WTC11 (cell line): Measurements from ENCODE around the gene QRICH2. TPM values are rescaled to one million over a fixed set of nuclear protein-coding genes. Genes with fewer than 3 reads are reported as not detected.
A peak's percentile ranks its signal among the peaks of the same experiment; 100 is the strongest.

Experiments used
- ATAC-seq: fragments of 200-7000 bp; cut with Tn5 transposase; 2 replicates; pipeline ENCODE4 v1.10.0; 2021; ENCODE audit warnings: mild to moderate bottlenecking, moderate library complexity
- CTCF ChIA-PET: fragments of 300-600 bp; sonication (Branson Sonifier 250); formaldehyde crosslinking; loops from one replicate; lab custom pipeline; 2021; ENCODE audit warnings: antibody characterized with exemption; lab: Charles Lee
- POLR2A ChIA-PET: fragments of 350-600 bp; sonication (Branson Sonifier 250); formaldehyde crosslinking; loops from one replicate; lab custom pipeline; 2021; ENCODE audit warnings: antibody characterized with exemption; lab: Charles Lee
- DNase-seq: peaks from one replicate; pipeline ENCODE4 v3.0.0; 2021; ENCODE audit warnings: low spot score
- H3K27ac Mint-ChIP-seq: 2 replicates; pipeline ENCODE4 v1.8.0; 2021; ENCODE audit warnings: mixed read lengths
- H3K27me3 Mint-ChIP-seq: 2 replicates; pipeline ENCODE4 v1.8.0; 2021; ENCODE audit warnings: low read depth, mild to moderate bottlenecking, moderate library complexity, mixed read lengths
- H3K36me3 Mint-ChIP-seq: 2 replicates; pipeline ENCODE4 v1.8.0; 2021; ENCODE audit warnings: mixed read lengths
- H3K4me1 Mint-ChIP-seq: 2 replicates; pipeline ENCODE4 v1.8.0; 2022; ENCODE audit warnings: mixed read lengths
- H3K4me3 Mint-ChIP-seq: 2 replicates; pipeline ENCODE4 v1.8.0; 2021; ENCODE audit warnings: mild to moderate bottlenecking, moderate library complexity, mixed read lengths
- H3K9me3 Mint-ChIP-seq: 2 replicates; pipeline ENCODE4 v1.8.0; 2021; ENCODE audit warnings: mixed read lengths
- CREB1 ChIP-seq: sonication (generic); formaldehyde crosslinking; IDR thresholded peaks from 2 replicates; pipeline ENCODE4 v1.8.0; 2023; ENCODE audit warnings: mild to moderate bottlenecking, missing genetic modification reagents
- CTCF ChIP-seq: fragments of 200-600 bp; IDR thresholded peaks from 2 replicates; pipeline ENCODE4 v1.8.0; 2022; ENCODE audit warnings: antibody characterized with exemption
- ERG ChIP-seq: fragments of 250-450 bp; sonication (Bioruptor Pico); IDR thresholded peaks from 2 replicates; pipeline ENCODE4 v1.8.0; 2021; ENCODE audit warnings: mild to moderate bottlenecking
- FOXP4 ChIP-seq: sonication (generic); formaldehyde crosslinking; IDR thresholded peaks from 2 replicates; pipeline ENCODE4 v1.8.0; 2022; ENCODE audit warnings: mild to moderate bottlenecking, missing genetic modification reagents
- GRHL2 ChIP-seq: fragments of 250-450 bp; sonication (Bioruptor Pico); IDR thresholded peaks from 2 replicates; pipeline ENCODE4 v1.8.0; 2022; ENCODE audit warnings: mild to moderate bottlenecking, moderate library complexity; ENCODE audit not compliant: insufficient replicate concordance, severe bottlenecking
- IRF2 ChIP-seq: sonication (generic); formaldehyde crosslinking; IDR thresholded peaks from 2 replicates; pipeline ENCODE4 v1.8.0; 2022; ENCODE audit warnings: low read depth, missing genetic modification reagents, borderline replicate concordance
- JAZF1 ChIP-seq: fragments of 250-450 bp; sonication (Bioruptor Pico); IDR thresholded peaks from 2 replicates; pipeline ENCODE4 v1.9.0; 2021; ENCODE audit warnings: moderate library complexity, mild to moderate bottlenecking, inconsistent platforms
- MAX ChIP-seq: sonication (generic); formaldehyde crosslinking; IDR thresholded peaks from 2 replicates; pipeline ENCODE4 v1.8.0; 2022; ENCODE audit warnings: mild to moderate bottlenecking, missing genetic modification reagents
- MLX ChIP-seq: sonication (generic); formaldehyde crosslinking; IDR thresholded peaks from 2 replicates; pipeline ENCODE4 v1.8.1; 2023; ENCODE audit warnings: mild to moderate bottlenecking, missing genetic modification reagents, moderate library complexity
- NR1H2 ChIP-seq: sonication (generic); formaldehyde crosslinking; IDR thresholded peaks from 2 replicates; pipeline ENCODE4 v1.9.0; 2021; ENCODE audit warnings: mild to moderate bottlenecking, moderate library complexity, missing genetic modification reagents
- RELA ChIP-seq: sonication (generic); formaldehyde crosslinking; IDR thresholded peaks from 2 replicates; pipeline ENCODE4 v1.8.1; 2022; ENCODE audit warnings: missing genetic modification reagents, mild to moderate bottlenecking, borderline replicate concordance
- TEAD1 ChIP-seq: sonication (generic); formaldehyde crosslinking; IDR thresholded peaks from 2 replicates; pipeline ENCODE4 v1.8.0; 2022; ENCODE audit warnings: mild to moderate bottlenecking, missing genetic modification reagents
- ZBTB21 ChIP-seq: sonication (generic); formaldehyde crosslinking; IDR thresholded peaks from 2 replicates; pipeline ENCODE4 v1.8.1; 2023; ENCODE audit warnings: mild to moderate bottlenecking, missing genetic modification reagents, borderline replicate concordance
- ZNF232 ChIP-seq: sonication (generic); formaldehyde crosslinking; IDR thresholded peaks from 2 replicates; pipeline ENCODE4 v1.8.0; 2022; ENCODE audit warnings: mild to moderate bottlenecking, missing genetic modification reagents
- ZNF512 ChIP-seq: sonication (generic); formaldehyde crosslinking; IDR thresholded peaks from 2 replicates; pipeline ENCODE4 v1.8.1; 2022; ENCODE audit warnings: missing genetic modification reagents, borderline replicate concordance
- ZNF532 ChIP-seq: fragments of 250-450 bp; sonication (Bioruptor Pico); IDR thresholded peaks from 2 replicates; pipeline ENCODE4 v1.9.0; 2021; ENCODE audit warnings: mild to moderate bottlenecking, borderline replicate concordance
- total RNA-seq: library from RNA; stranded (reverse); gene quantifications from 3 replicates; pipeline ENCODE4 v1.2.3, GENCODE V29; 2021

The QRICH2 gene
- total RNA-seq, 1 experiment from 2014 or later = 1.5 TPM

- ChIA-PET POLR2A (no interaction called here), CTCF (interaction anchor here (1.0 to 1.4 kb wide), 3 partner anchors 34 to 230 kb away, joined by 3 to 6 read pairs (median 3); no protein-coding TSS in a partner anchor)
- Mint-ChIP-seq H3K4me1 (peaks cover 14% of the 10 kb centered on the region), H3K27me3 (peaks cover 43% of the 10 kb centered on the region), H3K9me3 (no peaks in the 10 kb centered on the region), H3K36me3 (no peaks in the 10 kb centered on the region), H3K27ac (no peak overlapping the region), H3K4me3 (no peak overlapping the region)
- DNase-seq = no peak
- TF ChIP-seq RELA (CRISPR knock-in tag) (no peak), FOXP4 (CRISPR knock-in tag) (no peak), NR1H2 (no peak), ZNF232 (no peak), ZNF512 (CRISPR knock-in tag) (no peak), CREB1 (CRISPR knock-in tag) (no peak), JAZF1 (no peak), CTCF (no peak)
- no peak for ATAC-seq
Observed at GRCh38 chr17:76243826-76244679, 64.0 kb downstream of the QRICH2 start.

- ChIA-PET CTCF (interaction anchor here (1.0 to 1.9 kb wide), 9 partner anchors 21 to 281 kb away, joined by 3 to 12 read pairs (median 5); no protein-coding TSS in a partner anchor), POLR2A (no interaction called here)
- Mint-ChIP-seq H3K9me3 (no peaks in the 10 kb centered on the region), H3K4me3 (peak overlapping the region; percentile 81), H3K4me1 (peaks cover 14% of the 10 kb centered on the region), H3K36me3 (no peaks in the 10 kb centered on the region), H3K27ac (no peak overlapping the region), H3K27me3 (peaks cover 62% of the 10 kb centered on the region)
- DNase-seq (no peak), ATAC-seq (no peak)
- TF ChIP-seq IRF2 = no peak
- TF ChIP-seq ZNF532 = no peak
- TF ChIP-seq ZNF232 = no peak
Observed at GRCh38 chr17:76241691-76242255, 66.3 kb downstream of the QRICH2 start.

- DNase-seq = no peak
- POLR2A ChIA-PET = interaction anchor here (0.6 kb wide), 1 partner anchor 334 kb away, joined by 4 read pairs; no protein-coding TSS in a partner anchor
- Mint-ChIP-seq H3K4me1 (peaks cover 10% of the 10 kb centered on the region), H3K36me3 (no peaks in the 10 kb centered on the region), H3K9me3 (no peaks in the 10 kb centered on the region), H3K4me3 (peak overlapping the region; percentile 81), H3K27me3 (peaks cover 62% of the 10 kb centered on the region), H3K27ac (peak overlapping the region; percentile 50; the same call in 1 of the 2 replicates)
- CTCF ChIA-PET = interaction anchor here (0.6 to 1.9 kb wide), 10 partner anchors 21 to 282 kb away, joined by 3 to 12 read pairs (median 5); no protein-coding TSS in a partner anchor
- ATAC-seq = no peak
- no peak for TF ChIP-seq ERG
- TF ChIP-seq MAX (CRISPR knock-in tag) = no peak
- TF ChIP-seq GRHL2 (CRISPR knock-in tag) = no peak
- TF ChIP-seq ZBTB21 = no peak
- TF ChIP-seq MLX (CRISPR knock-in tag) = no peak
- no peak for TF ChIP-seq TEAD1 (CRISPR knock-in tag)
Observed at GRCh38 chr17:76241204-76241538, 66.9 kb downstream of the QRICH2 start.
